ENCODE data around the gene LPAR4.

The LPAR4 gene

GRCh38 chrX:78796916-78797315 is 49.4 kb downstream of the LPAR4 start (continued):
- no peak for TF ChIP-seq ZNF548 (tag by site-specific recombination; IDR thresholded peaks at IDR 0.05)

- CTCF ChIA-PET = no interaction called here
- H3K4me3 ChIP-seq (ENCODE audit: low read depth, low read length) = no peak overlapping the region
- no peaks in the 10 kb centered on the region for H3K4me1 ChIP-seq (ENCODE audit: control insufficient read depth, insufficient read depth, low read length)
- POLR2A ChIA-PET = no interaction called here
- H3K27ac ChIP-seq (ENCODE audit: extremely low read depth, low read depth, low read length) = no peak overlapping the region
- H3K36me3 ChIP-seq (ENCODE audit: control insufficient read depth in 2 of 2, insufficient read depth in 1 of 2, low read length in 2 of 2) = no peaks in the 10 kb centered on the region
- no peaks in the 10 kb centered on the region; the same call in 1 of the 2 replicates for H3K9me3 ChIP-seq (ENCODE audit: control insufficient read depth, insufficient read depth, low read depth, low read length)
- no peak for TF ChIP-seq ZNF221 (tag by site-specific recombination; IDR thresholded peaks at IDR 0.05; ENCODE audit: borderline replicate concordance)
- no peak for TF ChIP-seq ZNF140 (tag by site-specific recombination; IDR thresholded peaks at IDR 0.05)
- no peak for TF ChIP-seq ZNF202 (tag by site-specific recombination; IDR thresholded peaks at IDR 0.05; ENCODE audit: borderline replicate concordance)
- TF ChIP-seq ATF2 (tag by site-specific recombination; IDR thresholded peaks at IDR 0.05; ENCODE audit: low read depth) = no peak
- TF ChIP-seq ZNF19 (tag by site-specific recombination; IDR thresholded peaks at IDR 0.05; ENCODE audit: low read depth) = no peak
- TF ChIP-seq GLIS2 (tag by site-specific recombination; IDR thresholded peaks at IDR 0.05) = no peak
- no peak for TF ChIP-seq ZNF560 (tag by site-specific recombination; IDR thresholded peaks at IDR 0.05; ENCODE audit: borderline replicate concordance)
- no peak for TF ChIP-seq YY1 (tag by site-specific recombination; IDR thresholded peaks at IDR 0.05)
- no peak for TF ChIP-seq ZEB2 (tag by site-specific recombination; IDR thresholded peaks at IDR 0.05)
- TF ChIP-seq ZBTB17 (tag by site-specific recombination; IDR thresholded peaks at IDR 0.05) = no peak
- no peak for TF ChIP-seq ZBTB49 (tag by site-specific recombination; IDR thresholded peaks at IDR 0.05; ENCODE audit: low read depth)
- TF ChIP-seq ZNF830 (tag by site-specific recombination; IDR thresholded peaks at IDR 0.05; ENCODE audit: low read depth) = no peak
- no peak for TF ChIP-seq ZNF26 (tag by site-specific recombination; IDR thresholded peaks at IDR 0.05)
- TF ChIP-seq TSHZ1 (tag by site-specific recombination; IDR thresholded peaks at IDR 0.05; ENCODE audit: borderline replicate concordance) = no peak
- no peak for TF ChIP-seq ZNF157 (tag by site-specific recombination; IDR thresholded peaks at IDR 0.05)
Observed at GRCh38 chrX:78800114-78800513, 52.6 kb downstream of the LPAR4 start.
